ENCODE measurements around the gene CD28.

- TF ChIP-seq ZBTB17 (CRISPR knock-in tag; IDR thresholded peaks at IDR 0.05), result no peak
- TF ChIP-seq CEBPB (tag; IDR thresholded peaks at IDR 0.05), result no peak
- TF ChIP-seq ZFP1 (CRISPR knock-in tag; IDR thresholded peaks at IDR 0.05), result no peak
- no peak for TF ChIP-seq E2F5 (CRISPR knock-in tag; IDR thresholded peaks at IDR 0.05)
- no peak for TF ChIP-seq SRSF1 (IDR thresholded peaks at IDR 0.05; ENCODE audit: low read depth, low read length)
- no peak for TF ChIP-seq CTCF (IDR thresholded peaks at IDR 0.05 in 2 of 3, conservative IDR thresholded peaks at IDR 0.05 in 1 of 3; ENCODE audit: insufficient read depth in 2 of 3, low read depth in 1 of 3, low read length in 3 of 3)
- no peak for TF ChIP-seq BHLHE40 (IDR thresholded peaks at IDR 0.05; ENCODE audit: low read length)
These were observed 24.5 kb upstream of the CD28 start for GRCh38 chr2:203681978-203682377.

Measured in K562 (cell line).